Stomach (tissue), 4 donors: ENCODE measurements around the gene B3GLCT.

Experiments used
- POLR2A ChIP-seq, 4 donors: fragments of 450-650 bp; IDR thresholded peaks; one replicate each; pipeline ENCODE4 v1.6.1; 2016; ENCODE audit warnings: antibody characterized with exemption in 4 of 4, control low read depth in 2 of 4, mild to moderate bottlenecking in 1 of 4, moderate library complexity in 1 of 4
- POLR2AphosphoS5 ChIP-seq, 3 donors: sonication (generic); formaldehyde crosslinking; IDR thresholded peaks; one replicate each; pipeline ENCODE4 v1.6.1; 2016; ENCODE audit warnings: antibody characterized with exemption in 3 of 3
- TF ChIP-seq, protein P1 (sequence below), 7 experiments: fragments of 450-650 bp in 4 of 7; fragments of 200-600 bp in 3 of 7; sonication (generic) in 3 of 7; IDR thresholded peaks; one replicate each; pipeline ENCODE4 v1.5.1; 2016 to 2019; ENCODE audit warnings: antibody characterized with exemption in 7 of 7, control low read depth in 2 of 7, mild to moderate bottlenecking in 1 of 7

- TF ChIP-seq POLR2A (IDR thresholded peaks at IDR 0.05) = no peak
- TF ChIP-seq, protein P1, sequence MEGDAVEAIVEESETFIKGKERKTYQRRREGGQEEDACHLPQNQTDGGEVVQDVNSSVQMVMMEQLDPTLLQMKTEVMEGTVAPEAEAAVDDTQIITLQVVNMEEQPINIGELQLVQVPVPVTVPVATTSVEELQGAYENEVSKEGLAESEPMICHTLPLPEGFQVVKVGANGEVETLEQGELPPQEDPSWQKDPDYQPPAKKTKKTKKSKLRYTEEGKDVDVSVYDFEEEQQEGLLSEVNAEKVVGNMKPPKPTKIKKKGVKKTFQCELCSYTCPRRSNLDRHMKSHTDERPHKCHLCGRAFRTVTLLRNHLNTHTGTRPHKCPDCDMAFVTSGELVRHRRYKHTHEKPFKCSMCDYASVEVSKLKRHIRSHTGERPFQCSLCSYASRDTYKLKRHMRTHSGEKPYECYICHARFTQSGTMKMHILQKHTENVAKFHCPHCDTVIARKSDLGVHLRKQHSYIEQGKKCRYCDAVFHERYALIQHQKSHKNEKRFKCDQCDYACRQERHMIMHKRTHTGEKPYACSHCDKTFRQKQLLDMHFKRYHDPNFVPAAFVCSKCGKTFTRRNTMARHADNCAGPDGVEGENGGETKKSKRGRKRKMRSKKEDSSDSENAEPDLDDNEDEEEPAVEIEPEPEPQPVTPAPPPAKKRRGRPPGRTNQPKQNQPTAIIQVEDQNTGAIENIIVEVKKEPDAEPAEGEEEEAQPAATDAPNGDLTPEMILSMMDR (IDR thresholded peaks at IDR 0.05) = peak in 4 of 7 experiments; percentile 71 to 97 (median 88)
- peak; percentile 45 to 52 (median 45) for TF ChIP-seq POLR2AphosphoS5 (IDR thresholded peaks at IDR 0.05)
Observed at GRCh38 chr13:31199849-31200636, at the start of gene B3GLCT.
